Measurements from ENCODE around the gene RINL.

- no peak for TF ChIP-seq POLR2A (IDR thresholded peaks at IDR 0.05)
- TF ChIP-seq, protein P1, sequence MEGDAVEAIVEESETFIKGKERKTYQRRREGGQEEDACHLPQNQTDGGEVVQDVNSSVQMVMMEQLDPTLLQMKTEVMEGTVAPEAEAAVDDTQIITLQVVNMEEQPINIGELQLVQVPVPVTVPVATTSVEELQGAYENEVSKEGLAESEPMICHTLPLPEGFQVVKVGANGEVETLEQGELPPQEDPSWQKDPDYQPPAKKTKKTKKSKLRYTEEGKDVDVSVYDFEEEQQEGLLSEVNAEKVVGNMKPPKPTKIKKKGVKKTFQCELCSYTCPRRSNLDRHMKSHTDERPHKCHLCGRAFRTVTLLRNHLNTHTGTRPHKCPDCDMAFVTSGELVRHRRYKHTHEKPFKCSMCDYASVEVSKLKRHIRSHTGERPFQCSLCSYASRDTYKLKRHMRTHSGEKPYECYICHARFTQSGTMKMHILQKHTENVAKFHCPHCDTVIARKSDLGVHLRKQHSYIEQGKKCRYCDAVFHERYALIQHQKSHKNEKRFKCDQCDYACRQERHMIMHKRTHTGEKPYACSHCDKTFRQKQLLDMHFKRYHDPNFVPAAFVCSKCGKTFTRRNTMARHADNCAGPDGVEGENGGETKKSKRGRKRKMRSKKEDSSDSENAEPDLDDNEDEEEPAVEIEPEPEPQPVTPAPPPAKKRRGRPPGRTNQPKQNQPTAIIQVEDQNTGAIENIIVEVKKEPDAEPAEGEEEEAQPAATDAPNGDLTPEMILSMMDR (IDR thresholded peaks at IDR 0.05 in 4 of 5, conservative IDR thresholded peaks at IDR 0.05 in 1 of 5) = no peak
Observed at GRCh38 chr19:38853214-38853613, 24.9 kb downstream of the RINL start.
